GM21825 (cell line): ENCODE data around the gene ACACA.
"Not testable (repeated sequence)": the region's sequence is repeated elsewhere in the genome, so short reads cannot be mapped to it uniquely, and the experiment has no call there.

Experiments used
- ATAC-seq: cut with Tn5 transposase; IDR thresholded peaks from one replicate; pipeline ENCODE4 v1.9.1; 2021; ENCODE audit warnings: mild to moderate bottlenecking, moderate library complexity; ENCODE audit not compliant: unreplicated experiment

Gene ACACA

DNA sequence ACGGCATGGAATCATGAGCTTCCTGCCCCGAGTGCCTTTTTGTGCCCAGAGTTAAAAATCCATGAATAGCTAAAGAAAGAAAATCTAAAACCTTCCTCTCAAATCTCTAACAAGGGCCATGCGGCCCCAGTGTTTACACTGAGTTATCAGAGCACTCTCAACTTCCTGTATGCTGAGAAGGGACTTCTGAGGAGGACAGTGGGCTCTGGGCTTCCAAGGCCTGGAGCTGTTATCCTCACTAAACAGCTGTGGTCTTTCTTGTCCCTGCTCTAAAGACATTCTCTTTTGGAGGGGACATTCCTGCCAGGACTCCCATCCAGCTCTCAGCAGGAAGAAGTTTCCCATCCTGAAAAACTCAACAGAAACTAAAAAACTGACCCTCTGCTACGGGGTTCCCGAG, 322.3 kb downstream of the ACACA start:
- no peak for ATAC-seq

DNA sequence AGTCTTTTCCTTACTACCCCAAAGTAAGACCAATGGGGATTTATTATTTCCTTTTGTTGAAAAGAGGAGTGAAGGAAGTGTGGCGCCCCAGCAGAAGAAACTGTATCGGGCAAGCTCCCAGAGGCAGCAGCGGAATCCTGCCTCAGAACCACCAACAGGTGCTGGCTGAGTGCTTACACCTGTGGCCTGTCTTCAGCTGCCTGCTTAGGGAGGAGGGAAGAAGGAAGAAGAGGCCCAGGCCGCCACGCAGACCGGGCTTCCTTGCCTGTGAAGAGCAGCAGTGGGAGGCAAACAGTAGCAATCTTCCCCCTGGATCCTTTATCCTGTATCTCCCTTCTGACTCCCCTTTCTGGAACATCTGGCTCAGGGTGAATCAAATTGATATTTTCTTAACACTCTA, 323.2 kb downstream of the ACACA start:
- ATAC-seq = no peak

DNA sequence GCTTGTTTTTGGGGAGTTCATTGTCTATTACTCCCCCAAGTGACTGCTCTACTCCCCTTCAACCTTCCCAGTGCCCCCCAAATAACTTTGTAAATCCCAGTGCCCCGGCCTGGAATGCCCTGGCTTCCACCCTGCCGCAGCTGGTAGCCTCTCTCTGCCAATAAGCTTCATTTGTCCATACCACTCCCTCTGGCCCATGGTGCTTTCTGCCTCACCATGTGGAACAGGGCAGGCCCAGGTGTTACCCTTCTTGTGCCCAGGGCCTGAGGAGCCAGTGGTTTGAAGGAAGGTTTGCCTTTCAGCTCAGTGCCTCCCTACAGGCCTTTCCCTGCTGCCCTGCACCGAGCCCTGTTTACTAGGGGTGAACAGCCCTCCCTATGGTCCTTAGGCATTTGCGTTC, 323.7 kb downstream of the ACACA start:
- no peak for ATAC-seq

DNA sequence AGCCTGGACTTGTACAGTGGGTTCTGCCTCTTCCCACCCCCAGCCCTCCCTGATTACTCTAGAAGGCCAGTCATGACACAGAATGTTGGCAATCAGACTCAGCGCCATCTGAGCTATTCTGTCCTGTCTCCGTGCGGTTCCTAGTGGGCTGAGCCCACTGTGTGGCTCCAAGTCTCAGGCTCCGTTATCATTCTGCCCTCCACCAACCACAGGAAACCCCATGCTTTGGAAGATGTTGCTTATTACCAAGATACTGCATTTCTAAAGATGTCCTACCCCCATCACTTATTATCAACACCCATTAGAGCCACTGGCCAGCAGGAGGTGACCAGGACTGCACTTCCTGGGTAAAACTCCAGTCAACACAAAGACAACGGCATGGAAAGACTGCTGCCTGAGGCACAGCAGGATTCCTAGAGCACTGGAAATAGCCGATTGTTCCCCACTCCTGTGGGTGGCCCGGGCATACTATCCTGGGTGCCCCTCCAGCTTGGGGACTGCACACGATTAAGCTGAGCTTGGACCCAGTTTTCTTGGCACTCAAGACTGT, 324.2 kb downstream of the ACACA start:
- no peak for ATAC-seq

DNA sequence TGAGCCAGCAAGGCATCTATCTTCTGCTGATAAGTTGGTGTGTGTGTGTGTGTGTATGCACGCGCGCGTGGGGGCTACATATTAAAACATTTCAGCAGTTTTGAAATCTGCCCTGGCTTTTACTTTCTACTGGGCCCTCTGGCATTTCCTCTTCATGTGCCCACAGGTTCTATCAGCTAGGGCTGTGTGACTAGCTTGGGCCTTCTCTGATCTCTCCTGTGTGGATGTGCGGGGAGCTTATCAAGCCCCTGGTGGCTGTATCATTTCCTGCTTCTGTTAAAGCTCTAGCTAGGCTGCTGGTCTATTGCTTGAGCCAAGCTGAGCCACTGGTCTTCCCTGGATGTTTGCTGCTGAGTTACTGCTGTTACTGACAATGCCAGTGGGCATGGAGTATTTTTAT, 325.3 kb downstream of the ACACA start:
- ATAC-seq = no peak

DNA sequence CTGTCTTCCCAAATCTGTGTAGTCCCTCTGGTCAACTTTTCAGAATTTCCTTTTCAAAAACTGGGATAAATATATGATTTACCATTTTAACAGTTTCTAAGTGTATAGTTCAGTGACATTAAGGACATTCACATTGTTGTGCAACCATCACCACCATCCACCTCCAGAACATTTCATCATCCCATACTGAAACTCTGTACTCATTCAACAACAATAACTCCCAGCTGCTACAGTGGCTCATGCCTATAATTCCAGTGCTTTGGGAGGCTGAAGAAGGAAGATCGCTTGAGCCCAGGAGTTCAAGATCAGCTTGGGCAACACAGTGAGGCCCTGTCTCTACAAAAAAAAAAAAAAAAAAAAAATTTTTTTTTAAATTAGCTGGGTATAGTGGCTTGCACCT, 326.9 kb downstream of the ACACA start:
- ATAC-seq = no peak

DNA sequence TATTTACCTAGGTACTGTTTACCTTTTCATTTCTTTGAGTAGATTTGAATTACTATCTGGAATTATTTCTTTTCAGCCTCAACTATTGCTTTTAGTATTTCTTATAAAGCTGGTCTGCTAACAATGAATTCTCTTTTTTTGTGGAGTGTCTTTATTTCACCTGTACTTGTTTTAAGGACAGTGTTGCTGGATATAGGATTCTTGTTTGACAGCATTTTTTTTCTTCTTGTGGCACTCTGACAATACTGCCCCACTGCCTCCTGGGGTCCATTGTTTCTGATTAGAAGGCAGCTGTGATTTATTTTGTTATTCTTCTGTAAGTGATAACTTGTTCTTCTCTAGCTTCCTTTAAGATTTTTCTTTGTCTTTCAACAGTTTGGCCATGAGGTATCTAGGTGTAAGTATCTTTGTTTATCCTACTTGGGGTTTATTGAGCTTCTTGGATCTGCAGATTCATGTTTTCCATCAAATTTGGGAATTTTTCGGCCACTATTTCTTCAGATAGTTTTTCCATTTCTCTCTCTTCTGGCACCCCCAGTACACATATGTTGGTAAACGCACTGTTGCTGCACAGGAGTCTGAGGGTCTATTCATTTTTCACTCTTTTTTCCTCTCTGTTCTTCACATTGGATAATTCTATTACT, 327.4 kb downstream of the ACACA start:
- ATAC-seq = no peak

DNA sequence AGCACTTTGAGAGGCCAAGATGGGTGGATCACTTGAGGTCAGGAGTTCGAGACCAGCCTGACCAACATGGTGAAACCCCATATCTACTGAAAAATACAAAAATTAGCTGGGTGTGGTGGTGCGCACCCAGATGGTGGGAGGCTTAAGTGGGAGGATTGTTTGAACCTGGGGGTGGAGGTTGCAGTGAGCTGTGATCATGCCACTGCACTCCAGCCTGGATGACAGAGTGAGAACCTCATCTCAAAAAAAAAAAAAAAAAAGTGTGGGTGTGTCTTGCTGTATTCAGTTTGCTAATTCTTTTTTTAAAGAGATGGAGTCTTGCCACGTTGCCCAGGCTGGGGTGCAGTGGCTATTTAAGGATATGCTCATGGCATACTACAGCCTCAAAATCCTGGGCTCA, 333.2 kb downstream of the ACACA start:
- not testable (repeated sequence) for ATAC-seq

DNA sequence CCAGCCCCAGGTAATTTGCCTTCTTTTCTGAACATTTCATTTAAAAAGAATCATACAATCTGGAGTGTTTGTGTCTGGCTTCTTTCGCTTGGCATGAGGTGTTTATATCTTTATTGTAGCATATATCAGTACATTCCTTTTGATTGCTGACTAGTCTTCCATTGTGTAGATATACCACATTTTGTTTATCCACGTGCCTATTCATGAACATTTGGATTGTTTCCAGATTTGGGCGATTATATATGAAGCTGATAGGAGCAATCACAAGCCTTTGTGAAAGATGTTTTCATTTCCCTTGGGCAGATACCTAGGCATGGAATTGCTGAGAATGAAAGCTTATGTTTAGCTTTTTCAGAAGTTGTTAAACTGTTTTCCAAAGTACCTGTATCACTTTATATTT, 337.5 kb downstream of the ACACA start:
- no peak for ATAC-seq

DNA sequence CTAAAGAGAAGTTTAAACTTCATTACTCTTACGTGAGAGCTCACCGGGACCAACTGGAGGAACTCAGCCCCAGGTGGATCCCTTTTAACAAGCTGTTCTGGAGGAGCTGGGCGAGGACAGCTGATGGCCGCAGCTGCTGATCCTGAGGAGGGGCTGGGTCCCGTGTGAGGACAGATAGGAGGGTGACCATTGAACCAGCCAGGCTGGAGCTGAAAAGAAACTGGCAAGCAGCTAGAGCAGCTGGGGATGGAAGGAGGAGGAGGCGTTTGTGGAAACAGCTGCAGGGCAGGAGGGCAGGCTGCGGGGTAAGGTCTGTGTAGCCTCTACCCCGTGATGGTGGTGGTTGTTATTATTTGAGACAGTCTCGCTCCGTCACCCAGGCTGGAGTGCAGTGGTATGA, 338.4 kb downstream of the ACACA start:
- ATAC-seq = no peak

DNA sequence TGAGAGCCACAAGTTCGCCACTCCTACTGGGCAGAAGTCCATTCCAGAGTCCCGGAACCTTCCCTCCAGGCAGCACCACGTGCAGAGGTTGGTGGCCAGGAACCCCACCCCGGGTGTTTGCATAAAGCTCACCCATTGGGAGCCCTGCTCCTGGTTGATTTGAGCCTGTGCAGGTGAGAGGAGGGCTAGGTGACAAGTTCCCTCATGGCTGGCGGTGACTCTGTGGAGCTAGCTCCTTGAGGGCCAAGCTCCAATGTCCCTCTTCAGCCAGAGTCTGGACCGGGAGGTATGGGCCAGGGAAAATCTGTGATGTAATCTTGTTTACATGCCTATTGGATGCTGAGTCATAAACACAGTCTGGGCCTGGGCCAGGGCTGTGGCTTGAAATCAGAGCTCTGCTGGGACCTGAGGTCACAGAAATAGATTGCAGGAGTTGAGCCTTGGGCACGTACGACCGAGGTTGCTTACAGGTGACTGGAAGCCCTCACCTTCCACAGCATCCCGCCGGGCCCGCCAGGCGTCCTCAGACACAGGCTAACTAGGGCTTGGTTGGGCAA, 339.0 kb downstream of the ACACA start:
- no peak for ATAC-seq

DNA sequence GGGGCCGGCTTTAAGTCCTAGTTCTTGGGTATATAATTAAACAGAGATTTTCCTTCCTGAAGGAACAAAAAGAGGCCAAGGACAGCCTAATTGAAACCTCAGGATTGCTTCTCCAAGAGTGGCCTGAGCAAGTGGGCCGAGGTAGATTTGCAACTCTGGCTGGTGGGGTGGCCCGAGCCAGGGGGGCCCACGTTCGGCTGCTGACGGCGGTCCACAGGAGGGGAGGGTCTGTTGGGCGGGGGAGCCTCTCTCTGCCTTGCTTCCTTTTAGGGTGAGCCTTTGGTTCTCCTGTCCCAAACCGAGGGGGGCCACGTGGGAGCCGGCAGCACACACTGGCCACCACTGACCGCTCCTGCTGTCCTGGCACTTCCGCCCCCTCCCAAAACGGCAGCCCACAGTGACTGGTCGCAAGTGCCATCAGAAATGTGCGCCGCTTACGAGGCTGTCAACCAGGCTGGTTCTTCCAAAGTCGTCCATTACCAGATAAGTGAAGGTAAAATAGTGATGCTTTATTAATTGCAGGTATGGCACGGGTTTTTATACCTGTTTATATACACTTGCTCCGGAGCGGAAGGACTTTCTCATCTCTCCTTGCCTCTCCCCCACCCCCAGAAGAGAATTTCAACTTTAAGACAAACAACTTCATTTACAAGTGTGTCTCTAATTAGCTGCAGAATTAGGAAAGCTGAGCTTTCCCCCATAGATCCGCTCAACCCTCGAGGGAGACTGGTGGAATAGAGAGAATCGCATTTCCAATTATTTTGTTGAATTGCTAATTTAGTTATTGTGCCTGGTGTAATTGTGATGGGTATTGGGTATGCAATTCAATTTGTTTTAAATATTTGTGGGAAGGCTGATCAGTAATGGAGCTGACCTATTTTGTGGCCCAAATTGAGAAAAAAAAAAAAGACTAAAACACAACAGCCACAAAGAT, 340.0 kb downstream of the ACACA start:
- no peak for ATAC-seq

DNA sequence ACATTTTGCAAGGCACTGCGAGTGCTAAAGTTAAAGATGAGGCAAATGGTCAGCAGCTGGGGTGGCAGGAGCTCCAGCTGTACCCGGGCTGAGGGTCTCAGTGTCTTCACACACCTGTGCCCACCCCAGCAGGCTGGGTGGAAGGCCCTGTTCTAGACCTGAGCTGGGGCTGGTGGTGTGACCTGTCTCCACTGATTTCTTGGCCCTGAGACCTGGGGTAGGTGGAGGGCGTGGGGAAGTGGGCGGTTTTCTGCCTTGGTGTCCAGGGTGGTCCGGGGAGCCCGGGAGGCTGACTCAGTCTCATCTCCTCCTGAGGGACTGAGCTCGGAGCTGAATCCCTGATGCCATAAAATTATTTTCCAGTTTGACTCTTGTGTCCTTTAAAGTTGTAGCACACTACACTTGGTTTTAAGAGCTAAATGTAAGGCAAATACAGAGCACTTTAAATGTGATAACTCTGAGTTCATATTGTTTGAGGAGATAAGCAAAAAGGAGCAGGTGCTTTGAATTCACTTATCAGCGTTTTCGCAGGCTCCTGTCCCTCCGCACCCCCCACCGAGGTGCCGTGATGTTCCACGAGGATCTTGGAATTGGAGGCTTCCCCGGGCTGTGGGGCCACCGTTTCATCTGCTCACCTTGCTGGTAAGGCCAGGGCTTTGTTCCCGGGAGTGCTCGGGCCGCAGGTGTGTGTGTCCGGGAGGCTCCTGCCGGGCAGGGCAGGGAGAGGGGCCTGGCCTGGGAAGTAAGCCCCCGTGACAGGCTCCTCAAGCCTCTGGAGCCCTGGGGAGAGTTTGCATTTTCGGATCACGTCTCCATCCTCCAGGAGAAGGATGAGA, 340.9 kb downstream of the ACACA start:
- ATAC-seq = no peak

DNA sequence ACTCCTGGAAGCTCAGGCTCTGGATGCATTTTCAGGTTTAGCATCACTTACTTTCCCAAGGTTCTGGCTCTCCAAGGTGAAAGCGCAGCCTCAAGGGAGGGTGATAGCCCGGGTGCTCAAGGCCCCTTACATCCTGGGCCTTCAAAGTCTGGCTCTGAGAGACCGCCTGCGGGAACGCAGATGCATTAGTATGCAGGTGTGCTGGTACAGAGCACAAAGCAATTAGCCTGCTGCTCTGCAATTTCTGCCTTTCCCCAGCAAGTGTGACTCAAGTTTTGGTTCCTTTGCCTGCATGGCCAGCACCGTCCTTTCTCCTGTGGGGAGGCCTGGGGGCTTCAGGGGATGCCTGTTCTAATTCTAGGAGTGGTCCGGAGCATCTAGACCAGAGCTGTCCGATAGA, 341.7 kb downstream of the ACACA start:
- no peak for ATAC-seq

DNA sequence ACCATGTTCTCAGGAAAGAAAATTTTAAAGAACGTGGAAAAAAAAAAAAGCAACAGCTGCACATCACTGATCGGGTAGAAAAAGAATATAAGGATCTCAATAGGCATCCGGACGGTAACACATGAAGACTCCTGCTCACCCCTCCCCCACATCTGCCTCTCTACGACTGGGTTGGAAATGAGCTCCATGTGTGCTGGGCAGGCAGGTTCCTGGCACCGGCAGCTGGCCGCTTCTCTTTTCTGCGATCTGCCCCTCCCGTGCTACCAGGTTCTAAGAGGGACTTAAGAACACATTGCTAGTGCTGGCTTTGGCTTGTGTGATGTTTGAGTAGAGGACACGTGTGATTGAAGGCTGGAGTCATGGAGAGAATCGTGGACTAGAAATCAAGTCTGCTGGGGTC, 342.4 kb downstream of the ACACA start:
- no peak for ATAC-seq

DNA sequence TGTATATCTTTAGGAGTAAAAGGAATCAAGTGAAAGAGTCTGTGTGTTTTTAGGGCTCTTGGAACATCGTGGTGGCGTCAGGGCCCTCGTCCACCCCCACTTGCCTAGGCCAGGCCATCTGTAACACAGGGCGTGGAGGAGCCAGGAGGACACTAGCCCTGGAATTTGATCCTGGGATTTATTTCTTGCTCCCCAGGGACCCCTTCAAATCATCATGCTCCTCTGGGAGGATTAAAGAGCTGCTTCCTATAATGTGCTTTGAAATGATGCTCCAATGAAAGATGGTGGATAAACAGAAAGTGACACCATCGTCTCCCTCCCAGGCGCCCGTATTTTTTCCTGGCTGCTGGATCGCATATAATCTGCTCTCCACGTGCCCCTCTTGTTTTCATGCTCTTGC, 344.6 kb downstream of the ACACA start:
- no peak for ATAC-seq

DNA sequence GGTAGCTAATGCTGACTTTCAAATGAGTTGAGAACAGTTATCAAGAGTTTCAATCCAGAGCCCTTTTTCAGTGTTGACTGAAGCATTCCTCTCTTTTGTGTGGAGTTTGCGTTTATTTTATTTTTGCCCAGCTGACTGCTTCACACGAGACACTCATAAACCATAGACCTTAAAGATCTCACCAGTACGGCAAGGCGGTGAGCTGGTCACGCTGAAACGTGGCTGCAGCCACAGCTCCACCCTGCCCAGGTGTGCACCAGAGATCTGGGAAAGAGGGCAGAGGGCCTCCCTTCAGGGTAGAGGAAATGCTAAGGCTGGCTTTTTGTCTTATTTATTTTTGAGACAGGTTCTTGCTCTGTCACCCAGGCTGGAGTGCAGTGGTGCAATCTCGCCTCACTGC, 345.7 kb downstream of the ACACA start:
- ATAC-seq = no peak

DNA sequence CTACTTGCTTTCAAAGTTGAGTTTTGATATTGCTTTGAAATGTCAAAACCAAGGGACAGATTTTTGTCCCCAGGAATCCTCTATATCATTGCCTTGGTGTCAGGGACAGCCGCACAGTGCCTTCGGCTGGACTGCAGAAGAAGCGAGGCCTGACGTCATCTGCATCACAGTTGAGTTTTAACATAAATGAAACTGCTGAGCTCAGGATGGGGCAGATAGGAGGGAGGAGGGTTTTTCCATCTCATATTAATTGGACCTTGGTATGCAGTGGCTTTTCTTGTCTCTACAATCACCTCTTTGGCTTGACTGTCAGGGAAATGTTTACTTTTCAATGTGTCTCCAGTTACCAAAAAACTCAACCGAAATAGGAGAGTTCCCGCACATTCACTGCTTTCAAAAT, 346.5 kb downstream of the ACACA start:
- ATAC-seq = no peak

DNA sequence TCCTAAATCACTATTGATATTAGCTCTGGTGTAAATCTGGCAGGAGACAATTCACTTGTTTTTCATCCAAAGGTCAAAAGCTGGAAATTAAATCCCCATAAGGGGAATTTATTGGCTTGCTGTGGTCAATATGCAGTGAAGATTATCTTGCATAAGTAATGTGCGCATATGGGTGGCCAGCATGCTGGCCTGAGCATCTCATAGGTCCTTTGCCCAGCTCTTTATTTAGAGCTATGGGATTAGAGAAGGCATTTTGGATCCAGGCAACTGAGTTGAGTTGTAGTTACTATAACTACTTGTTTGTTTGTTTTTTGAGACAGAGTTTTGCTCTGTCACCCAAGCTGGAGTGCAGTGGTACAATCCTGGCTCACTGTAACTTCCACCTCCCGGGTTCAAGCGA, 347.1 kb downstream of the ACACA start:
- no peak for ATAC-seq

DNA sequence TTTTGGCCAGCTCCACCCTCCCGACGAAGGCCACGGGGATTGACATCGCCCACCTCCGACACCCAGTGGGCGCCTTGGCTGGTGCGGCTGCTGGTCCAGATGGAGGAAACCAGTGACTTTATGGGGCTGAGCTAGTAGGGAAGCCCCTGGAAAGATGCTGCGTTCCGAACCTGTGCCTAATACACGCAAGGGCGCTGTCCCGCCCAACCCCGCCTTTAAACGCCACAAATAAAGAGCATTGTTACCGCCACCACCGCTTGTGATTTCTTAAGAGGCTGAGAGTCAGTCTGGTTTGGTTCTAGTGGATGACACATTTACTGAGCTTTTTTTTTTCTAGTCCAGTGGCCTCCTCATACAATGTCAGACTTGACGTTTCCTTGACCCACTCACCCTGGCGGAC, 350.0 kb downstream of the ACACA start:
- ATAC-seq = no peak

DNA sequence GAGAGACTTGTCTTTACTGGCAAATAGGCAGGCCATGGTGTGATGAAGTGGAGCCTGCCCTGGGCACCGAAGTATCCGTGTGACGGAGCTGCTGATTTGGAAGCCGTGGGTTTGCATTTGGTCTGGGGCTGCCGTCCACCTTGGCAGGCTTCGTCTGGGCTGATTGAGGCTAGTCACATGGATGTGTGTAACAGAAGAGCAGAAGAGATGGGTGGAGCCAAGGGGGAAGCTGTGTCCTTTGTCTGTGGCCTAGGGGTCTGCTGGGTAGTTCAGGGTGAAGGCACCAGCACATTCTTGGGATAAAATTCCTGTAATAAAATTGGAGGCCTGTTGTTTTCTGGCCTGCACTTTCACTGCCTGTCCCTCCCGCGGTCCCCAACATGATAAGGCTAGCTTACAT, 351.7 kb downstream of the ACACA start:
- no peak for ATAC-seq
